ENCODE measurements around the gene EVC2. TPM values are rescaled to one million over a fixed set of nuclear protein-coding genes. Genes with fewer than 3 reads are reported as not detected.

Gene EVC2
- total and polyA plus RNA-seq, 9 of the 15 experiments (the other 6 are each of a cell fraction or from before 2014, with no cell fraction given) = 0.03 to 0.55 (median 0.38) TPM; not detected in 1

DNA sequence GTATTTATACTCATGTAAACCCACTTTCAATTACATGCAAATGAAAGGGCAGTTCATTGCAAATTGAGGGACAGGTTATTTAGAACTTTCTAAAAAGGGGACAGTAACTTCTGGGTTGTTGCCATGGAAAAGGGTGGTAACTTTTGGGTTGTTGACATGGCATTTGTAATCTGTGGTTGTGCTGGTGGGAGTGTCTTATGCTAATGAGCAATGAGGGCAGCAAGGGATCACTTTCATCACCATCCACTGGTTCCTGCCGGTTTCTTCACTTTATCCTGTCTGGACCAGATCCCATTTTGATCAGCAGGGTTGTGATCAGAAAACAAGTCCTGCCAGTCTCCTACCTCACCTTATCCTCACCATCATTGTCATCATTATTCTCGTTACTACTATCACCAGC lies 34.6 kb upstream of the EVC2 start:
- Histone ChIP-seq H3K4me2 (ENCODE audit: insufficient read depth, low read length) (no peak overlapping the region), H3K4me1 (replicated peaks in 1 of 2; ENCODE audit: control insufficient read depth in 2 of 2, insufficient read depth in 2 of 2, low read length in 2 of 2) (no peaks in the 10 kb centered on the region), H3K9ac (ENCODE audit: insufficient read depth in 1 of 2, low read depth in 2 of 2, low read length in 2 of 2) (no peak overlapping the region), H3K9me1 (ENCODE audit: control insufficient read depth, insufficient read depth, low read length) (no peaks in the 10 kb centered on the region), H4K20me1 (replicated peaks; ENCODE audit: control insufficient read depth, insufficient read depth, low read length) (no peaks in the 10 kb centered on the region), H3K27ac (ENCODE audit: extremely low read depth, low read depth, low read length) (no peak overlapping the region), H3K27me3 (ENCODE audit: control insufficient read depth in 2 of 2, insufficient read depth in 2 of 2, low read length in 2 of 2) (no peaks in the 10 kb centered on the region), H3K9me3 (replicated peaks; ENCODE audit: control insufficient read depth, insufficient read depth, low read depth, low read length) (no peaks in the 10 kb centered on the region), H3K4me3 (no peak overlapping the region), H2AFZ (ENCODE audit: low read depth, low read length) (no peak overlapping the region), H3K36me3 (ENCODE audit: control insufficient read depth, insufficient read depth, low read length) (no peaks in the 10 kb centered on the region), H3K79me2 (ENCODE audit: control insufficient read depth, insufficient read depth, low read length) (no peaks in the 10 kb centered on the region)
- ATAC-seq = no peak
- no peak for DNase-seq (ENCODE audit: extremely low read depth in 1 of 4, low spot score in 3 of 4)
- intact Hi-C loops (cut with micrococcal nuclease) = no loop called here
- no TSS peak for BruUV-seq (replicated peaks)
- 0% methylated on average over 2 of the region's 2 CpGs for WGBS (ENCODE audit: insufficient coverage, low coverage, missing lambda C conversion rate)
- FAIRE-seq = no peak
- POLR2A ChIA-PET = no interaction called here
- CTCF ChIA-PET (ENCODE audit: low intra/inter-chr PET ratio) = no interaction called here
- in situ Hi-C loops (cut with MboI) = no loop called here
- no peak for TF ChIP-seq ARNT (IDR thresholded peaks at IDR 0.05)

GRCh38 chr4:5742388-5742787 lies 34.0 kb upstream of the EVC2 start:
- no TSS peak for BruUV-seq (replicated peaks)
- Histone ChIP-seq H4K20me1 (replicated peaks; ENCODE audit: control insufficient read depth, insufficient read depth, low read length) (no peaks in the 10 kb centered on the region), H3K27me3 (ENCODE audit: control insufficient read depth in 2 of 2, insufficient read depth in 2 of 2, low read length in 2 of 2) (no peaks in the 10 kb centered on the region), H3K36me3 (ENCODE audit: control insufficient read depth, insufficient read depth, low read length) (no peaks in the 10 kb centered on the region), H3K4me2 (ENCODE audit: insufficient read depth, low read length) (no peak overlapping the region), H3K9ac (ENCODE audit: insufficient read depth in 1 of 2, low read depth in 2 of 2, low read length in 2 of 2) (no peak overlapping the region), H2AFZ (ENCODE audit: low read depth, low read length) (no peak overlapping the region), H3K79me2 (ENCODE audit: control insufficient read depth, insufficient read depth, low read length) (no peaks in the 10 kb centered on the region), H3K4me3 (no peak overlapping the region), H3K4me1 (replicated peaks in 1 of 2; ENCODE audit: control insufficient read depth in 2 of 2, insufficient read depth in 2 of 2, low read length in 2 of 2) (no peaks in the 10 kb centered on the region), H3K27ac (ENCODE audit: extremely low read depth, low read depth, low read length) (no peak overlapping the region), H3K9me3 (replicated peaks; ENCODE audit: control insufficient read depth, insufficient read depth, low read depth, low read length) (no peaks in the 10 kb centered on the region), H3K9me1 (ENCODE audit: control insufficient read depth, insufficient read depth, low read length) (no peaks in the 10 kb centered on the region)
- intact Hi-C loops (cut with micrococcal nuclease) = no loop called here
- CTCF ChIA-PET (ENCODE audit: low intra/inter-chr PET ratio) = no interaction called here
- in situ Hi-C loops (cut with MboI) = no loop called here
- FAIRE-seq (no peak), ATAC-seq (no peak), DNase-seq (ENCODE audit: extremely low read depth in 1 of 4, low spot score in 3 of 4) (no peak)
- WGBS (ENCODE audit: insufficient coverage, low coverage, missing lambda C conversion rate) = 19% methylated on average over 2 of the region's 2 CpGs
- POLR2A ChIA-PET = no interaction called here
- TF ChIP-seq ATF1 (CRISPR knock-in tag; IDR thresholded peaks at IDR 0.05) (no peak), ATF1 (tag; IDR thresholded peaks at IDR 0.05) (0 out of 2 replicates have a peak, but pooled peaks have one; percentile 11)
- TF ChIP-seq, protein P1, sequence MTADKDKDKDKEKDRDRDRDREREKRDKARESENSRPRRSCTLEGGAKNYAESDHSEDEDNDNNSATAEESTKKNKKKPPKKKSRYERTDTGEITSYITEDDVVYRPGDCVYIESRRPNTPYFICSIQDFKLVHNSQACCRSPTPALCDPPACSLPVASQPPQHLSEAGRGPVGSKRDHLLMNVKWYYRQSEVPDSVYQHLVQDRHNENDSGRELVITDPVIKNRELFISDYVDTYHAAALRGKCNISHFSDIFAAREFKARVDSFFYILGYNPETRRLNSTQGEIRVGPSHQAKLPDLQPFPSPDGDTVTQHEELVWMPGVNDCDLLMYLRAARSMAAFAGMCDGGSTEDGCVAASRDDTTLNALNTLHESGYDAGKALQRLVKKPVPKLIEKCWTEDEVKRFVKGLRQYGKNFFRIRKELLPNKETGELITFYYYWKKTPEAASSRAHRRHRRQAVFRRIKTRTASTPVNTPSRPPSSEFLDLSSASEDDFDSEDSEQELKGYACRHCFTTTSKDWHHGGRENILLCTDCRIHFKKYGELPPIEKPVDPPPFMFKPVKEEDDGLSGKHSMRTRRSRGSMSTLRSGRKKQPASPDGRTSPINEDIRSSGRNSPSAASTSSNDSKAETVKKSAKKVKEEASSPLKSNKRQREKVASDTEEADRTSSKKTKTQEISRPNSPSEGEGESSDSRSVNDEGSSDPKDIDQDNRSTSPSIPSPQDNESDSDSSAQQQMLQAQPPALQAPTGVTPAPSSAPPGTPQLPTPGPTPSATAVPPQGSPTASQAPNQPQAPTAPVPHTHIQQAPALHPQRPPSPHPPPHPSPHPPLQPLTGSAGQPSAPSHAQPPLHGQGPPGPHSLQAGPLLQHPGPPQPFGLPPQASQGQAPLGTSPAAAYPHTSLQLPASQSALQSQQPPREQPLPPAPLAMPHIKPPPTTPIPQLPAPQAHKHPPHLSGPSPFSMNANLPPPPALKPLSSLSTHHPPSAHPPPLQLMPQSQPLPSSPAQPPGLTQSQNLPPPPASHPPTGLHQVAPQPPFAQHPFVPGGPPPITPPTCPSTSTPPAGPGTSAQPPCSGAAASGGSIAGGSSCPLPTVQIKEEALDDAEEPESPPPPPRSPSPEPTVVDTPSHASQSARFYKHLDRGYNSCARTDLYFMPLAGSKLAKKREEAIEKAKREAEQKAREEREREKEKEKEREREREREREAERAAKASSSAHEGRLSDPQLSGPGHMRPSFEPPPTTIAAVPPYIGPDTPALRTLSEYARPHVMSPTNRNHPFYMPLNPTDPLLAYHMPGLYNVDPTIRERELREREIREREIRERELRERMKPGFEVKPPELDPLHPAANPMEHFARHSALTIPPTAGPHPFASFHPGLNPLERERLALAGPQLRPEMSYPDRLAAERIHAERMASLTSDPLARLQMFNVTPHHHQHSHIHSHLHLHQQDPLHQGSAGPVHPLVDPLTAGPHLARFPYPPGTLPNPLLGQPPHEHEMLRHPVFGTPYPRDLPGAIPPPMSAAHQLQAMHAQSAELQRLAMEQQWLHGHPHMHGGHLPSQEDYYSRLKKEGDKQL (CRISPR knock-in tag; IDR thresholded peaks at IDR 0.05; ENCODE audit: borderline replicate concordance) = no peak
